Glutamatergic neuron (in vitro differentiated cells): ENCODE results near the gene MTF2. TPM values are rescaled to one million over a fixed set of nuclear protein-coding genes. Genes with fewer than 3 reads are reported as not detected.
A peak's percentile ranks its signal among the peaks of the same experiment; 100 is the strongest.

Source experiments
- DNase-seq: peaks from one replicate; pipeline ENCODE4 v3.0.0; 2022
- H3K27ac Mint-ChIP-seq: one replicate; pipeline ENCODE4 v1.8.0; 2020; ENCODE audit warnings: mild to moderate bottlenecking, mixed read lengths, inconsistent platforms; ENCODE audit not compliant: unreplicated experiment
- H3K27me3 Mint-ChIP-seq: one replicate; pipeline ENCODE4 v1.8.0; 2020; ENCODE audit warnings: mild to moderate bottlenecking, moderate library complexity, mixed read lengths, inconsistent platforms; ENCODE audit not compliant: unreplicated experiment
- H3K36me3 Mint-ChIP-seq: one replicate; pipeline ENCODE4 v1.8.0; 2020; ENCODE audit warnings: mild to moderate bottlenecking, mixed read lengths, inconsistent platforms; ENCODE audit not compliant: unreplicated experiment
- H3K4me1 Mint-ChIP-seq: one replicate; pipeline ENCODE4 v1.8.0; 2020; ENCODE audit warnings: mild to moderate bottlenecking, low read depth, mixed read lengths, inconsistent platforms; ENCODE audit not compliant: unreplicated experiment
- H3K4me3 Mint-ChIP-seq: one replicate; pipeline ENCODE4 v1.8.0; 2020; ENCODE audit warnings: mild to moderate bottlenecking, mixed read lengths, inconsistent platforms; ENCODE audit not compliant: unreplicated experiment
- H3K9me3 Mint-ChIP-seq: one replicate; pipeline ENCODE4 v1.8.0; 2020; ENCODE audit warnings: mild to moderate bottlenecking, moderate library complexity, mixed read lengths, inconsistent platforms; ENCODE audit not compliant: unreplicated experiment
- total RNA-seq: library from RNA; stranded (reverse); fragmentation: NEBNext Ultra II Directional; extraction: Animal tissue kit (Norgen Biotek cat#: 25700); gene quantifications from one replicate; pipeline ENCODE4 v1.2.1, GENCODE V29; 2021; ENCODE audit not compliant: unreplicated experiment
- TF ChIP-seq, protein P1 (sequence below): fragments of 200-600 bp; sonication (generic); IDR thresholded peaks from one replicate; pipeline ENCODE4 v1.5.0; 2021; ENCODE audit not compliant: partially characterized antibody, unreplicated experiment

Gene MTF2
- total RNA-seq, 1 donor from 2014 or later, result 129 TPM

DNA sequence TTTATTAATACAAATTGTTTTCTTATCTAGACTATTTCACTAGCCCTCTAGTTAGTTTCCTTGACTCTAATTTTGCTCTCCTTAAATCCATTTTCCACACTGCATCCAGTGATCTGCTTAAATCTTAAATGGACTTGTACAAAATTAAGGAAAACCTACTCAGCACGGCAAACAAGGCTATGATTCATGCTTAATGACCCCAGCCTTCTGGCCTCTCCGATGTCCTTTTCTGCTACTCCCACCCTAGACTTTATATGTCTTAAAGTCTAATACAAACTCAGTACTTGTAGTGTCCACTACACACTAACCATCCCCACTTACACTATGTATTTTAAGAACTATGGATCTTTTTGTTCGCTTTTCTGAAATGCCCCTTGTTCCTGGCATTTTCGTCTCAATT, 98.9 kb downstream of the MTF2 start:
- H3K4me3 Mint-ChIP-seq, result peak overlapping the region; percentile 99
- TF ChIP-seq, protein P1, sequence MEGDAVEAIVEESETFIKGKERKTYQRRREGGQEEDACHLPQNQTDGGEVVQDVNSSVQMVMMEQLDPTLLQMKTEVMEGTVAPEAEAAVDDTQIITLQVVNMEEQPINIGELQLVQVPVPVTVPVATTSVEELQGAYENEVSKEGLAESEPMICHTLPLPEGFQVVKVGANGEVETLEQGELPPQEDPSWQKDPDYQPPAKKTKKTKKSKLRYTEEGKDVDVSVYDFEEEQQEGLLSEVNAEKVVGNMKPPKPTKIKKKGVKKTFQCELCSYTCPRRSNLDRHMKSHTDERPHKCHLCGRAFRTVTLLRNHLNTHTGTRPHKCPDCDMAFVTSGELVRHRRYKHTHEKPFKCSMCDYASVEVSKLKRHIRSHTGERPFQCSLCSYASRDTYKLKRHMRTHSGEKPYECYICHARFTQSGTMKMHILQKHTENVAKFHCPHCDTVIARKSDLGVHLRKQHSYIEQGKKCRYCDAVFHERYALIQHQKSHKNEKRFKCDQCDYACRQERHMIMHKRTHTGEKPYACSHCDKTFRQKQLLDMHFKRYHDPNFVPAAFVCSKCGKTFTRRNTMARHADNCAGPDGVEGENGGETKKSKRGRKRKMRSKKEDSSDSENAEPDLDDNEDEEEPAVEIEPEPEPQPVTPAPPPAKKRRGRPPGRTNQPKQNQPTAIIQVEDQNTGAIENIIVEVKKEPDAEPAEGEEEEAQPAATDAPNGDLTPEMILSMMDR, result no peak
- no peak for DNase-seq
- H3K27me3 Mint-ChIP-seq, result peaks cover 2% of the 10 kb centered on the region
- no peaks in the 10 kb centered on the region for H3K36me3 Mint-ChIP-seq
- H3K9me3 Mint-ChIP-seq, result peaks cover 11% of the 10 kb centered on the region
- H3K27ac Mint-ChIP-seq, result no peak overlapping the region
- H3K4me1 Mint-ChIP-seq, result peaks cover 15% of the 10 kb centered on the region

GRCh38 chr1:93178418-93178817, 99.3 kb downstream of the MTF2 start:
- no peaks in the 10 kb centered on the region for H3K36me3 Mint-ChIP-seq
- peak overlapping the region; percentile 41 for H3K27ac Mint-ChIP-seq
- peaks cover 11% of the 10 kb centered on the region for H3K9me3 Mint-ChIP-seq
- peaks cover 2% of the 10 kb centered on the region for H3K27me3 Mint-ChIP-seq
- H3K4me3 Mint-ChIP-seq, result peak overlapping the region; percentile 99
- no peak for DNase-seq
- TF ChIP-seq, protein P1, result no peak
- H3K4me1 Mint-ChIP-seq, result peaks cover 15% of the 10 kb centered on the region

DNA sequence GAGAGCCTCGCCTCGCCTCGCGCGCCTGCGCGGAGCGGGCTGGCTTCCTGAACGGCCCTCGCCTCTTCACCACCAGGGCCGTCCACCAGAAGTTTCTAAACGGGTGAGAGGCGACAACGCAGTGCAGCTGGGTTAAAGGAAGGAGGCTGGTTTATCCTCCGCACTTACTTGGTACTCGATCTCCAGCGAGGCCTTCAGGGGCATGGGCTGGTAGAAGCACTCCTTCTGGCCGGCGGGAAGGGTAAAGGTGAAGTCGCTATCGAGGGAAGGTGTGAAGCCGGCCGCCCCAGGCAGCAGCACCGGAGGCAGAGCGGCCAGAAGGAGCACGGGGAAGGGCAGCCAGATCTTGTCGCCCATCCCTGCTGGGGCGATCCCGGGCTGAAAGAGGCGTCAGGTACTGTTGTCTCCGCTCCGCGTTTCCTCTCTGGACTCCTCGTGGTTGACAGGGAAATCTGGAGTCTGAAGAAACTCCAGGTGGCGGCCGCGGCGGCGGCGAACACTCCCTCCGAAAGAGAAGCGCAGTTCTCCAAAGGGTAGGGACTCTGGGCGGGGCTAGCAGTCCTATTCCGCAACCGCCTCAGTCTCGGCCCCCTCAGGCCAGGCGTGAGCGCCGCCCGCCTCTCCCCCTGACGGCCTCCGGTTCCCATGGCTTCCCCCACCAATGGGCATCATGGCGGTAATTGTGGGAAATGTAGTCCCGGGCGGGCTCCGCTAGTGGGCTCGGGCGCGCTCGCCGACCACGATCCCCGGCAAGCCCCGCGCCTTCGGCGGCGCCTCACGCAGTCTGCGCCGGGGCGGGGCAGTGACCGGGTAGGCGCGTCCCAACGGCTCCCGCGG, 101.0 kb downstream of the MTF2 start, which contains the start of gene TMED5:
TSS of gene TMED5 (minus strand) at position 528 of the 837 bp plus-strand sequence. CDS start at position 357, 171 bp downstream.
- peaks cover 15% of the 10 kb centered on the region for H3K4me1 Mint-ChIP-seq
- H3K9me3 Mint-ChIP-seq, result peaks cover 11% of the 10 kb centered on the region
- H3K27ac Mint-ChIP-seq, result peak within 1 kb of the TSS; percentile 91
- TF ChIP-seq, protein P1, result peak; percentile 38
- peaks cover 2% of the 10 kb centered on the region for H3K27me3 Mint-ChIP-seq
- peak within 1 kb of the TSS; percentile 99 for H3K4me3 Mint-ChIP-seq
- DNase-seq, result peak; percentile 97
- H3K36me3 Mint-ChIP-seq, result no peaks in the 10 kb centered on the region

DNA sequence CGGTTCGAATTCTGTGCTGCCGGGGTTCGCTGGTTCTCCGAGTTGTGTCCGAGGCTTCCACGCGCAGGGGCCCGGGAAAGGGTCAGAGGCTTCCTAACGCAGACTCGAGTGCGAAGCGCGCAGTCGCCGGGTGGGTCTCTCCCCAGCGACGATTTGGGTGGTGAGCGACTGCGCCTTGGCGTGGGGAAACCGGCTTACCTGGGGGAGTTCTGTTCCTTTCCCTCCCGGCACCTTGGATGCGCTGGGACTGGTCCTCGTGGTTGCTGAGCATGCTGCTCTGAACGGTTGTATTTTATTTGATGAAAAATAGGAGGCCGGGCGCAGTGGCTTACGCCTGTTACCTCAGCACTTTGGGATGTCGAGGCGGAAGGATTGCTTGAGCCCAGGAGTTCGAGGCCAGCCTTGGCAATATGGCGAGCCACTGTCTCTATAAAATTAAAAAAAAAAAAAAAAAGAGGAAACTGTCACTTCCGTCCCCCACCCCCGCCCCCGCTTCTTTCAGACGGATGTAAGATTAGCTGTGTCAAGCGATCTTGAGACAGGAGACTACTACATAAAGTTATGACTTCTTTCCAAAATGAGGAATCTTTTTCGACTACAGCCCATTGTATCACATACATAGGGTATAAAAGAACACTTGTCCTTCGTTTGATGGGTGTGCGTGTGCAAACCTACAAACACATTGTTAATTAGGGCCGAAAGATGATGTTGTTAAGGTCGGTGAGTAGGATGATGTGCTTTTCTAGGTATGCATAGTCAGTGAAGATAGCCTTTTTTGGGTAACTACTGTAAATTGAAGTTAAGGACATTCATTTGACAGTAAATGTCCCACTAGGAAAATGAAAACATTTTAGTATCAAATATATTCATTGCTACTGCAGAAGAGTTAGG, 101.9 kb downstream of the MTF2 start, which contains the start of gene CCDC18:
TSS of gene CCDC18 (plus strand) at position 2 of the 891 bp plus-strand sequence. CDS start 2,638 bp downstream, outside the sequence.
- Mint-ChIP-seq H3K4me3 (peak within 1 kb of the TSS; percentile 99), H3K9me3 (peaks cover 11% of the 10 kb centered on the region), H3K27me3 (peaks cover 2% of the 10 kb centered on the region), H3K36me3 (no peaks in the 10 kb centered on the region), H3K27ac (peak within 1 kb of the TSS; percentile 91), H3K4me1 (peaks cover 15% of the 10 kb centered on the region)
- DNase-seq, result no peak
- TF ChIP-seq, protein P1, result no peak
